AG10803 (cell line): ENCODE results near the gene CDH4.

Experiments used
- DNase-seq: peaks from one replicate; pipeline ENCODE4 v3.0.0; 2010; ENCODE audit warnings: low read depth
- H3K4me3 ChIP-seq: 2 replicates; pipeline ENCODE4 v1.5.1; 2011; ENCODE audit warnings: mild to moderate bottlenecking, low read length, control low read depth
- CTCF ChIP-seq: conservative IDR thresholded peaks from 2 replicates; pipeline ENCODE4 v1.5.1; 2011; ENCODE audit warnings: mild to moderate bottlenecking, low read length, control low read depth, inconsistent platforms

The CDH4 gene

DNA sequence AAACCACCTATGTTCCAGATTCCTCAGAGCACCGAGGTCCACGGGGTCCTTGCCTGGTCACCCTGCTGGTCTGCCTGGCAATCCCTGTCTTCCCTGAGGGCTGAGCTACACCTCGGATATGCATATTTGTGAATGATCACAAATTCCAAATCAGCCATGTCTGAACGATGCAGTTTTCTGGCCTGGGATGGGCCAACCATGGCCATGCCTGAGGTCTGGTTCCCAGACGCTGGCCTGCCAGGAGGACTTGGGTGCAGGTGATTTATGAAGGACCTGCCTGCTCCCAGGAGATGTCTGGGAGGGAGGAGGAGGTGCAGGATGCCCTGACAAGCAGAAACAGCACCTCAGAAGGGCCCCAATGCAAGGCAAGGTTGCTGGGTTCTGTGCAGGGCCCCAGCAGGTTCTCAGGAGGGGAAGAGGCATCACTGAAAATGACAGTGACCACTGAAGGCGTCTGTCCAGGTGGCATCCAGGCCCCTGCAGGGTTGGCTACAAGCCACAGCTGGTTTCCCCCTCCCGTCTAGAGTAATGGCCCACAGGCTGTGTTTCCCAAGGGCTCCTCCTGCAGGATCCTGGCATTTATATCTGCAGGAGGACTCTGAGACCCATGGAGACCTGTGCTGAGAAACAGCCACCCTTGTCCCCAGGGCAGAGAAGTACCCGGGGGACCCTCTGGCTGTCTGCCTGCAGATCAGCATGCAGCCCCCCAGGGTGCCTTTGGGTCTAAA lies 608.4 kb downstream of the CDH4 start:
- TF ChIP-seq CTCF: no peak
- DNase-seq: no peak
- H3K4me3 ChIP-seq: no peak overlapping the region

DNA sequence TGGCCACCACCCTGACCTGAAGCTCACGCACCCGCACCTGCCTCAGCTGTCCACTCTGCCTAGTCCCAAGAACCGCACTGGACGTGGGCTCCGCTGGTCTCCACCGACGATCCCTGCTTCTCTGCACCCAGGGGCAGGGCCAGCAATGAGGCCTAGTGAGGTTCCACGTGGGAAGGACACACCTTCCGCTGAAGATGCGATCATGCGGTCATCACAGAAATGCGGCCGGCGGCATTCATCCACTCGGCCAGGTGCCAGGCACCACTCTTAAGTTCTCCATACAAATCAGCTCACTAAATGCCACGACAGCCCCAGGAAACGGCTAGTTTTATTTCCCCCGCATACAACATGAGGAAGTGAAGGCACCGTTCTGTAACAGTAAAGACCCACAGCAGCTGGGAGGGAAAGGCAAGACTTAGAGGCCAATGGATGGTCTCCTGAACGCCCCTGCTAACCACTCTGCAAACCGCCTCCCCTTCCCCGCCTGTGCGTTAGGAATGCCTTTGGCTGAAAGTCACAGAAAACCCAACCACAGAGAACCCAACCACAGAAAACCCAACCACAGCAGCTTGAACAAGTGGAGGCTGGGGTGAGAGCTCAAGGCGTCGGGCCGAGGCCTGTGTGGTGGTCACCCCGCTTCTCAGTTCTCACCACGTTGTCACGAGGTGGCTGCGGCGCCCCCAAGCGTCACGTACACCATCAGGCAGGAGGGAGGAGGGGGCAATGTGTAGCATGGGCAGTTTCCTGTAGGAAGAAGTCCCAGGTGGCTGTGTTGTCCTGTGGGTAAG lies 609.2 kb downstream of the CDH4 start:
- no peak overlapping the region for H3K4me3 ChIP-seq
- DNase-seq: no peak
- TF ChIP-seq CTCF: no peak

DNA sequence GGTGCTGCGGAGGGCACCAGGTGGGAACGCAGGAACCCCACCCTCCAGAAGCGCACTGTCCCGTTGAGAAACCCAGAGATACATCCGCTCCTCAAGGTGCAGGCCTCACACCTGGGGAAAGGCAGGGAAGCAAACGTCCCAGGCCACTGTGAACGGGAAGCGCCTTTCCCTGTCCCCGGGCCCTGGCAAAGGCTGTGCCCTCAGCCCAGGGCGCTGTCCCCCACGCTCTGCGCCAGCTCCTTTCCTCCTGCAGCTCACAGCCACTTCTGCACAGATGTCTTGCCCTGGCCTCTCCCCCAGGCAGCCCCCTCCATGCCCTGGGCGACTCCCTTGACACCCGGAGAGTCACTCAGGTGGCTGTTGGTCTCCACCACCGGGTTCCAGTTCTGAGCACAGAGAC lies 609.8 kb downstream of the CDH4 start:
- no peak for TF ChIP-seq CTCF
- no peak for DNase-seq
- no peak overlapping the region for H3K4me3 ChIP-seq

- no peak for TF ChIP-seq CTCF
- H3K4me3 ChIP-seq: no peak overlapping the region
- no peak for DNase-seq
These were observed 610.8 kb downstream of the CDH4 start for GRCh38 chr20:61862881-61863280.

DNA sequence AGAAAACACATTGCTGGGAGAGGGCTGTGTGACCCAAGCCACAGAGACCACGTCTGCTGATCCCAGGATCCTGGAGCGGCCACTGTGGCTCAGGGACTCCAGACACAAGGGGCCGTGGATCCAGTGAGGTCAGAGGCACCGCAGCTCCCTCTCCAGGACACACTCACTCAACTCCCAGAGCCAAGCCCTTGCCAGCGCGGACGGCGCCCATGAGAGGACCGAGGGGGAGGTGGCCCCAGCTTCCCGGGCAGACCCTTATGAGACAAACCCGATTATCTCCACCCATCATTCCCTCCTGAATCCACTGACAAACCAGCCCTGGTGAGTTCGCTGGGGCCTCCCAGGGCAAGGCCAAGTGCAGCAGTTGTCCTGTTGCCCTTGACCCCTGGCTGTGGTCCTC lies 612.4 kb downstream of the CDH4 start:
- no peak for TF ChIP-seq CTCF
- DNase-seq: no peak
- no peak overlapping the region for H3K4me3 ChIP-seq

DNA sequence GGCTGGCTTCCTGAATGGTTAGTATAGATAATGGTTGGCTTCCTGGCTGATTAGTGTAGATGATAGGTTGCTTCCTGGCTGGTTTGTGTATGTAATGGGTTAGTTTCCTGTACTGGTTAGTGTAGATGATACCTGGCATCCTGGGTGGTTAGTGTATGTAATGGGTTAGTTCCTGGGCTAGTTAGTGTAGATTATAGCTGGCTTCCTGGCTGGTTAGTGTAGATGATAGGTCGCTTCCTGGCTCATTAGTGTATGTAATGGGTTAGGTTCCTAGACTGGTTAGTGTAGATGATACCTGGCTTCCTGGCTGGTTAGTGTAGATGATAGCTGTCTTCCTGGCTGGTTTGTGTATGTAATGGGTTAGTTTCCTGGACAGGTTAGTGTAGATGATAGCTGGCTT lies 613.3 kb downstream of the CDH4 start:
- no peak overlapping the region for H3K4me3 ChIP-seq
- TF ChIP-seq CTCF: no peak
- DNase-seq: no peak

DNA sequence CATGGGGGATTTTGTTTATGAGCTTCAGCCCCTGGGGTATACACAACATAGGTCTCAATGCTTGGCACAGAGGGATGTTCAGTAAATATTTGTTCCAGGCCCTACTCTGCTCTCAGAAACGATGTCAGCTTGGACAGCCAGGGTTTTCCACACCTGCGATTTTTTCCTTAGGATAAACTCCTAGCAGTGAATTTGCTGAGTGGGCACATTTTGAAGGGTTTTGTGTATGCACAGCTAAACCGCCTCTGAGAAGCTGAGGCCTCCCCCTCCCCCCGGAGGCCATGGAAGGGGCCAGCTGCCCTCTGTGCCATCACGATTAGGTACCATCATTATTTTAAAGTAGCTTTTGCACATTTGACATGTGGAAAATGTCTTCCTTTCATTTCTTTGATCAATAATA lies 614.1 kb downstream of the CDH4 start:
- no peak overlapping the region for H3K4me3 ChIP-seq
- DNase-seq: no peak
- TF ChIP-seq CTCF: no peak
